GM10248 (cell line): Measurements from ENCODE around the gene RCOR1.

Experiments
- CTCF ChIA-PET: fragments of 300-600 bp; sonication (Branson Sonifier 250); formaldehyde crosslinking; extraction: SDS; loops from one replicate; lab custom pipeline; 2021; ENCODE audit warnings: antibody characterized with exemption; lab: Yijun Ruan, JAX
- POLR2A ChIA-PET: fragments of 350-650 bp; sonication (Branson Sonifier 250); formaldehyde crosslinking; extraction: SDS; loops from one replicate; lab custom pipeline; 2020; ENCODE audit warnings: antibody characterized with exemption; lab: Yijun Ruan, JAX
- DNase-seq: peaks from one replicate; pipeline ENCODE4 v3.0.0; 2012; ENCODE audit errors: extremely low spot score
- TF ChIP-seq, protein P1 (sequence below): IDR thresholded peaks from 2 replicates; pipeline ENCODE4 v1.5.1; 2012; ENCODE audit warnings: mild to moderate bottlenecking, low read depth; ENCODE audit errors: extremely low read depth, missing control alignments, control extremely low read depth

Gene RCOR1

GRCh38 chr14:102551995-102552705 is 40.3 kb upstream of the RCOR1 start:
- CTCF ChIA-PET: no interaction called here
- no peak for DNase-seq
- POLR2A ChIA-PET: no interaction called here
- TF ChIP-seq, protein P1, sequence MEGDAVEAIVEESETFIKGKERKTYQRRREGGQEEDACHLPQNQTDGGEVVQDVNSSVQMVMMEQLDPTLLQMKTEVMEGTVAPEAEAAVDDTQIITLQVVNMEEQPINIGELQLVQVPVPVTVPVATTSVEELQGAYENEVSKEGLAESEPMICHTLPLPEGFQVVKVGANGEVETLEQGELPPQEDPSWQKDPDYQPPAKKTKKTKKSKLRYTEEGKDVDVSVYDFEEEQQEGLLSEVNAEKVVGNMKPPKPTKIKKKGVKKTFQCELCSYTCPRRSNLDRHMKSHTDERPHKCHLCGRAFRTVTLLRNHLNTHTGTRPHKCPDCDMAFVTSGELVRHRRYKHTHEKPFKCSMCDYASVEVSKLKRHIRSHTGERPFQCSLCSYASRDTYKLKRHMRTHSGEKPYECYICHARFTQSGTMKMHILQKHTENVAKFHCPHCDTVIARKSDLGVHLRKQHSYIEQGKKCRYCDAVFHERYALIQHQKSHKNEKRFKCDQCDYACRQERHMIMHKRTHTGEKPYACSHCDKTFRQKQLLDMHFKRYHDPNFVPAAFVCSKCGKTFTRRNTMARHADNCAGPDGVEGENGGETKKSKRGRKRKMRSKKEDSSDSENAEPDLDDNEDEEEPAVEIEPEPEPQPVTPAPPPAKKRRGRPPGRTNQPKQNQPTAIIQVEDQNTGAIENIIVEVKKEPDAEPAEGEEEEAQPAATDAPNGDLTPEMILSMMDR: no peak

DNA sequence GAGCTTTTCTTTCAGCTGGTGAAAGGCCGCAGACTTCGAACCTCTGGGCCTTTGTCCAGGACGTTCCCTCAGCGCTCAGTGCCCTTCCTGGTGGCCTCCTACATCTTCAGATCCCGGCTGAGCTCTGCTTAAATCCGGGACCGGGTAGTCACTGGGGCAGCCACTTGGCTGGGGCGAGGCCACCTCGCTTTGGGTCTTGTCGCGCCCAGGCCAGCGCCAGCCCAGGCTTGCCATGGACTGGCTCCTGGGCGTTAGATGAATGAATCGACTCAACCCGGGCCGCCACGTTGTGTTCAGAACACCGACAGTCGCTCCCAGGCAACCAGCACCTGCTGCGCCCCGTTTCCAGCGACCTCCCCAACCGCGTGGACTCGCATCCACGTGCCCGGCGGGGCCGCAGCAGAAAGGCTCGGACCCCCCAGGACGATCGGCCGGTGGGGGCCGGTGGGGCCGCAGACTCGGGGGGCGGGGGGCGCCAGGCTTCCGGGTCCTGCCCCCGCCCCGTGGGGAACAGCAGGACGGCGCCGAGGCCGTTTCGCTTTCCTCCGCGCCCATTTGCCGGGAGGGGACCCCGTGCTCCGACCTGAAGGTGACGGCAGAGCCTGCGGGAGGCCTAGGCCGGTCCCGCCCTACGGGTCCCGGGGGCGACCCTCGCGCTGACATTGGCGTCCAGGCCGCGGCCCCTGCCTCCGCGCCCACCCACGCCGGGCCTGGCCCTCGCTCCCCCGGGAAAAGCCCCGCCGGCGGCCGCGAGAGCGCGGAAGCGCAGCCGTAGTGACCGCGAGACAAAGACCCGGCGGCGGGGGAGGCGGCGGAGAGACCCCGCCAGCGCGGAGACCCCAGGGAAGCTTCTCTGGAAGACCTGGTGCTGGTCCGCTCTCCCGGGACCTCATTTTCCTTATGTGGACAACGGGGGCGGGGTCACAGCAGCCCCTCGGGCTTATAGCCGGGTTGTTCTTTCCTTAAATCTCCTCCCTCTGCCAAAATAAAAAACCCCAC is 37.3 kb upstream of the RCOR1 start:
- POLR2A ChIA-PET: interaction anchor here (0.6 kb wide), 2 partner anchors 39 to 50 kb away, joined by 3 to 4 read pairs; no protein-coding TSS in a partner anchor

DNA sequence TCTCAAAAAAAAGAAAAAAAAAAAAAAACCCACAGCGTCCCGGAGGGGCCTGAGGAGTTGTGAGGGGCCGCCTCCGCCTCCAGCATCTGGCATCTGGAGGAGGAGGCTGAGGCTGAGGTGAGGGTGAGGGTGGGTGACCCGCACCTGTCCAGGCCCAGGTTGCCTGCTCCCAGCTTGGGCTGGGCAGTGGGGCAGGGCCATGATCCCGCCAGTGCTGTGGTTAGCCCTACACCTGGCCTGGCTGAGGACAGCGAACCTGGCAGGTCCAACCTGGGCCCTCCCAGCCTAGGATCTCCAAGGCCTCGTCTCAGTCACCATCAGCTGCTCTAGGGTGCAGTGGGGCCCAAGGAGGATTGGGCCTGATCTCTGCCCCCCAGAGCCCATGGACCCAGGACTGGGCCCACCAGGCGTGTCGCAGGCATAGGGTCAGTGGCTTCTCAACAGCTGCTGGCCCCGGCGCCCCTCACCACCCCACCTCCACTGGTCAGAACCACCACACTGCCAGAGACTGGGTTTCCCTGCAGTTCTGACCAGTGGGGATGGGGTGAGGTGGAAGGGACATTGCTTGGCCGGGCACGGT is 36.3 kb upstream of the RCOR1 start:
- TF ChIP-seq, protein P1: no peak
- ChIA-PET POLR2A (no interaction called here), CTCF (interaction anchor here (2.4 kb wide), 1 partner anchor 31 kb away, joined by 9 read pairs; no protein-coding TSS in a partner anchor)
- no peak for DNase-seq

More for the DNA sequence above, 37.3 kb upstream of the RCOR1 start:
- TF ChIP-seq, protein P1: no peak
- CTCF ChIA-PET: interaction anchor here (1.0 kb wide), 1 partner anchor 31 kb away, joined by 5 read pairs; no protein-coding TSS in a partner anchor
- DNase-seq: peak; percentile 80

GRCh38 chr14:102557434-102558226 is 34.8 kb upstream of the RCOR1 start:
- ChIA-PET POLR2A (no interaction called here), CTCF (interaction anchor here (1.3 to 2.4 kb wide), 2 partner anchors 12 to 33 kb away, joined by 3 to 9 read pairs; no protein-coding TSS in a partner anchor)
- no peak for DNase-seq
- TF ChIP-seq, protein P1: no peak

- TF ChIP-seq, protein P1: no peak
- ChIA-PET POLR2A (no interaction called here), CTCF (interaction anchor here (1.3 kb wide), 1 partner anchor 11 kb away, joined by 3 read pairs; no protein-coding TSS in a partner anchor)
- DNase-seq: no peak
Measured at GRCh38 chr14:102558556-102558955, 33.9 kb upstream of the RCOR1 start.
